ENCODE results near the gene USP44. TPM values are rescaled to one million over a fixed set of nuclear protein-coding genes. Genes with fewer than 3 reads are reported as not detected.

USP44 gene
- total RNA-seq, 1 donor = 1.8 TPM

- no peak for DNase-seq (ENCODE audit: low read depth)
- no peak for TF ChIP-seq CTCF (IDR thresholded peaks at IDR 0.05; ENCODE audit: insufficient read depth, low read length)
- H3K4me3 ChIP-seq (ENCODE audit: low read depth, low read length) = no peak overlapping the region
Observed at GRCh38 chr12:95557625-95558024, 6.3 kb upstream of the USP44 start.

- TF ChIP-seq CTCF (IDR thresholded peaks at IDR 0.05; ENCODE audit: insufficient read depth, low read length) = no peak
- H3K4me3 ChIP-seq (ENCODE audit: low read depth, low read length) = no peak overlapping the region
- no peak for DNase-seq (ENCODE audit: low read depth)
Observed at GRCh38 chr12:95554532-95555071, 3.3 kb upstream of the USP44 start.

- TF ChIP-seq CTCF (IDR thresholded peaks at IDR 0.05; ENCODE audit: insufficient read depth, low read length) = no peak
- H3K4me3 ChIP-seq (ENCODE audit: low read depth, low read length) = no peak overlapping the region
- no peak for DNase-seq (ENCODE audit: low read depth)
Observed at GRCh38 chr12:95553197-95553943, 2.1 kb upstream of the USP44 start.

GRCh38 chr12:95551913-95552516, 739 bp upstream of the USP44 start:
- TF ChIP-seq CTCF (IDR thresholded peaks at IDR 0.05; ENCODE audit: insufficient read depth, low read length) = no peak
- DNase-seq (ENCODE audit: low read depth) = no peak
- H3K4me3 ChIP-seq (ENCODE audit: low read depth, low read length) = no peak overlapping the region

GRCh38 chr12:95549392-95550084, 1.7 kb downstream of the USP44 start:
- TF ChIP-seq CTCF (IDR thresholded peaks at IDR 0.05; ENCODE audit: insufficient read depth, low read length) = no peak
- no peak for DNase-seq (ENCODE audit: low read depth)

GRCh38 chr12:95548539-95549391, 2.5 kb downstream of the USP44 start:
- TF ChIP-seq CTCF (IDR thresholded peaks at IDR 0.05; ENCODE audit: insufficient read depth, low read length) = no peak
- peak; percentile 21 for DNase-seq (ENCODE audit: low read depth)
- peak overlapping the region; percentile 65 for H3K4me3 ChIP-seq (ENCODE audit: low read depth, low read length)

More at GRCh38 chr12:95549392-95550084, 1.7 kb downstream of the USP44 start:
- no peak overlapping the region for H3K4me3 ChIP-seq (ENCODE audit: low read depth, low read length)

Measured in fibroblast of the aortic adventitia (primary cell).